HepG2 (cell line): Measurements from ENCODE around the gene TUBB3. TPM values are rescaled to one million over a fixed set of nuclear protein-coding genes. Genes with fewer than 3 reads are reported as not detected.

ENCODE experiments used
- ARHGAP35 ChIP-seq: sonication (generic); formaldehyde crosslinking; IDR thresholded peaks from 2 replicates; pipeline ENCODE4 v1.9.0; 2022; ENCODE audit warnings: mild to moderate bottlenecking, inconsistent platforms, moderate library complexity, missing genetic modification reagents, borderline replicate concordance
- FIP1L1 ChIP-seq: fragments of 200-400 bp; formaldehyde crosslinking; IDR thresholded peaks from 2 replicates; pipeline ENCODE4 v1.6.1; 2018; ENCODE audit warnings: low read depth, mild to moderate bottlenecking, low read length, moderate library complexity, borderline replicate concordance; ENCODE audit not compliant: insufficient read depth
- HDAC2 ChIP-seq: sonication (generic); formaldehyde crosslinking; IDR thresholded peaks from 2 replicates; pipeline ENCODE4 v1.4.0; 2020; ENCODE audit warnings: missing genetic modification reagents
- MTF2 ChIP-seq: sonication (generic); formaldehyde crosslinking; IDR thresholded peaks from 2 replicates; pipeline ENCODE4 v1.5.0; 2020; ENCODE audit warnings: missing genetic modification reagents, borderline replicate concordance
- NRL ChIP-seq: sonication (generic); formaldehyde crosslinking; IDR thresholded peaks from 2 replicates; pipeline ENCODE4 v1.5.0; 2020; ENCODE audit warnings: missing genetic modification reagents, mild to moderate bottlenecking, moderate library complexity, borderline replicate concordance
- RFXAP ChIP-seq: sonication (generic); formaldehyde crosslinking; IDR thresholded peaks from 2 replicates; pipeline ENCODE4 v1.4.0; 2020; ENCODE audit warnings: missing genetic modification reagents, borderline replicate concordance
- SMAD9 ChIP-seq: sonication (generic); formaldehyde crosslinking; IDR thresholded peaks from 2 replicates; pipeline ENCODE4 v1.5.1; 2020; ENCODE audit warnings: mild to moderate bottlenecking, missing genetic modification reagents
- TMF1 ChIP-seq: sonication (generic); formaldehyde crosslinking; IDR thresholded peaks from 2 replicates; pipeline ENCODE4 v1.8.1; 2022; ENCODE audit warnings: low read depth, missing genetic modification reagents
- ZBTB7B ChIP-seq: sonication (generic); formaldehyde crosslinking; IDR thresholded peaks from 2 replicates; pipeline ENCODE4 v1.4.0; 2020; ENCODE audit warnings: missing genetic modification reagents
- ZFY ChIP-seq: sonication (generic); formaldehyde crosslinking; IDR thresholded peaks from 2 replicates; pipeline ENCODE4 v1.4.0; 2020; ENCODE audit warnings: missing genetic modification reagents
- ZNF274 ChIP-seq: sonication (generic); formaldehyde crosslinking; IDR thresholded peaks from 2 replicates; pipeline ENCODE4 v1.5.1; 2020; ENCODE audit warnings: mild to moderate bottlenecking, missing genetic modification reagents
- ZNF296 ChIP-seq: sonication (generic); formaldehyde crosslinking; conservative IDR thresholded peaks from 2 replicates; pipeline ENCODE4 v1.5.0; 2020; ENCODE audit warnings: mild to moderate bottlenecking, missing genetic modification reagents
- ZNF441 ChIP-seq: sonication (generic); formaldehyde crosslinking; IDR thresholded peaks from 2 replicates; pipeline ENCODE4 v1.7.0; 2021; ENCODE audit warnings: missing genetic modification reagents, borderline replicate concordance
- ZNF564 ChIP-seq: sonication (generic); formaldehyde crosslinking; IDR thresholded peaks from 2 replicates; pipeline ENCODE4 v1.8.1; 2023; ENCODE audit warnings: mild to moderate bottlenecking, missing genetic modification reagents
- ZNF749 ChIP-seq: sonication (generic); formaldehyde crosslinking; IDR thresholded peaks from 2 replicates; pipeline ENCODE4 v1.8.0; 2022; ENCODE audit warnings: mild to moderate bottlenecking, missing genetic modification reagents, moderate library complexity, borderline replicate concordance
- polyA plus RNA-seq, 8 experiments: library from polyadenylated mRNA; depleted of rRNA in 3 of 8; stranded (reverse) in 7 of 8; unstranded in 1 of 8; fragments of >200 nt; fragmentation: Illumina TruSeq in 4 of 8; extraction: Trizol in 4 of 8; gene quantifications; 2 replicates each; pipeline versions ENCODE4 v1.2.1 to v1.2.3, GENCODE V29; 2011 to 2016; ENCODE audit warnings: low read depth in 4 of 8, missing spikeins in 1 of 8, mixed read lengths in 1 of 8; ENCODE audit not compliant: insufficient read depth in 1 of 8
- total RNA-seq, 5 experiments: library from RNA; depleted of rRNA; stranded (reverse); fragments of >200 nt; fragmentation: Illumina TruSeq; extraction: Trizol; gene quantifications; 2 replicates each; pipeline ENCODE4 v1.2.3, GENCODE V29; 2016; ENCODE audit warnings: low read depth in 1 of 5
- TF ChIP-seq, protein P1 (sequence below): sonication (generic); formaldehyde crosslinking; IDR thresholded peaks from 2 replicates; pipeline ENCODE4 v1.5.0; 2020; ENCODE audit warnings: missing genetic modification reagents
- TF ChIP-seq, protein P2 (sequence below): sonication (generic); formaldehyde crosslinking; IDR thresholded peaks from 2 replicates; pipeline ENCODE4 v1.4.0; 2020; ENCODE audit warnings: mild to moderate bottlenecking, missing genetic modification reagents
- TF ChIP-seq, protein P3 (sequence below): sonication (generic); formaldehyde crosslinking; IDR thresholded peaks from 2 replicates; pipeline ENCODE4 v1.4.0; 2020; ENCODE audit warnings: missing genetic modification reagents, low read depth, mild to moderate bottlenecking, borderline replicate concordance
- TF ChIP-seq, protein P4 (sequence below): sonication (generic); formaldehyde crosslinking; IDR thresholded peaks from 2 replicates; pipeline ENCODE4 v1.8.1; 2023; ENCODE audit warnings: mild to moderate bottlenecking, missing genetic modification reagents, borderline replicate concordance
- TF ChIP-seq, protein P5 (sequence below): sonication (generic); formaldehyde crosslinking; IDR thresholded peaks from 2 replicates; pipeline ENCODE4 v1.5.1; 2020; ENCODE audit warnings: missing genetic modification reagents, mild to moderate bottlenecking, borderline replicate concordance

TUBB3 gene
- total and polyA plus RNA-seq, 2 of the 13 experiments (the other 11 are each of a cell fraction or from before 2014, with no cell fraction given), result 110 to 185 TPM

DNA sequence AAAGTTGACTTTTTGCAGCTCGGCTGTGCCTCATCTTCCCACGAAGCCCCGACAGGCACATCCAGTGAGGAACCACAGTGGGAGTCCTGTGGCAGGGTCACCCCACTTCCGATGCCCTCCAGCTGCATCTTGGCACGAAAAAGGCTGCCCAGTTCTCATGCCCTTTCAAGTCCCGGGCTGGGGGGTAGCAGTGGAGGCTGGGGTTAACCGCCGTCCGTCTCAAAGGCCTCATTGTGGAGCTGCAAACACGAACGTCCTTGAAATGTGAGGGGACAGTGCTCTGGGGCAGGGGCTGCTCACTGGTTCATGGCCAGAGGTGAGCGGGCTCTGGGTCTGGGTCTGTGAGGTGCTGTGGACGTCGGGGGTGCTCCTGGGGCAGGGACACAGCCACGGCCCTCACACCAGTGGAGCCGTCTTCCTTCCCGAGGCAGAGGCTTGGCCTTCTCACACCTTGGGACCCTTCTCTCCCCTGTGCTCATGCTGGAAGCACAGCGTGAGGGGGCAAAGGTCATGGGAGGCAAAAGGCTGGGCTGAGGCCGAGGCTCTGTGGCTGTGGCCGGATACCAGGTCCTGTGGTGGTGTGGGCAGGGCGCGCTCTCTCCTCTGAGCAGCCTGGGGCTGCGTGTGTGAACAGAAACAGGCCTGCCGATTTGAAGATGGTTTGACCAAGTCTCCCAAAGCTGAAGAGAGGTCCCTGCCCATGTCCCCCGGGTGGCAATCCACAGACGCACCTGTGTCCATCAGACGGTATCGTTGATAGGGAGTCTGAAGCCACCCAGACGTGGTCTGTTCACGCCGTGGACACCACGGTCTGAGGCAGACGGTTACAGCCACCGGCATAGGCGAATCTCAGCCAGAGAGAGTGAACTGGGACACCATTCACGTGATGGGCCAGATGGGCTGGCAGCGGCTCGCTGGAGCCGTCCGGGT lies 7.6 kb upstream of the TUBB3 start (continued):
- peak; percentile 94 for TF ChIP-seq RFXAP (CRISPR knock-in tag)
- peak; percentile 99 for TF ChIP-seq ZNF274
- TF ChIP-seq ZFY (CRISPR knock-in tag), result peak; percentile 94
- peak; percentile 82; the same call in 1 of the 2 replicates for TF ChIP-seq ARHGAP35
- TF ChIP-seq, protein P1, sequence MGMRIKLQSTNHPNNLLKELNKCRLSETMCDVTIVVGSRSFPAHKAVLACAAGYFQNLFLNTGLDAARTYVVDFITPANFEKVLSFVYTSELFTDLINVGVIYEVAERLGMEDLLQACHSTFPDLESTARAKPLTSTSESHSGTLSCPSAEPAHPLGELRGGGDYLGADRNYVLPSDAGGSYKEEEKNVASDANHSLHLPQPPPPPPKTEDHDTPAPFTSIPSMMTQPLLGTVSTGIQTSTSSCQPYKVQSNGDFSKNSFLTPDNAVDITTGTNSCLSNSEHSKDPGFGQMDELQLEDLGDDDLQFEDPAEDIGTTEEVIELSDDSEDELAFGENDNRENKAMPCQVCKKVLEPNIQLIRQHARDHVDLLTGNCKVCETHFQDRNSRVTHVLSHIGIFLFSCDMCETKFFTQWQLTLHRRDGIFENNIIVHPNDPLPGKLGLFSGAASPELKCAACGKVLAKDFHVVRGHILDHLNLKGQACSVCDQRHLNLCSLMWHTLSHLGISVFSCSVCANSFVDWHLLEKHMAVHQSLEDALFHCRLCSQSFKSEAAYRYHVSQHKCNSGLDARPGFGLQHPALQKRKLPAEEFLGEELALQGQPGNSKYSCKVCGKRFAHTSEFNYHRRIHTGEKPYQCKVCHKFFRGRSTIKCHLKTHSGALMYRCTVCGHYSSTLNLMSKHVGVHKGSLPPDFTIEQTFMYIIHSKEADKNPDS (CRISPR knock-in tag), result no peak; the same call in 1 of the 2 replicates
- TF ChIP-seq, protein P2, sequence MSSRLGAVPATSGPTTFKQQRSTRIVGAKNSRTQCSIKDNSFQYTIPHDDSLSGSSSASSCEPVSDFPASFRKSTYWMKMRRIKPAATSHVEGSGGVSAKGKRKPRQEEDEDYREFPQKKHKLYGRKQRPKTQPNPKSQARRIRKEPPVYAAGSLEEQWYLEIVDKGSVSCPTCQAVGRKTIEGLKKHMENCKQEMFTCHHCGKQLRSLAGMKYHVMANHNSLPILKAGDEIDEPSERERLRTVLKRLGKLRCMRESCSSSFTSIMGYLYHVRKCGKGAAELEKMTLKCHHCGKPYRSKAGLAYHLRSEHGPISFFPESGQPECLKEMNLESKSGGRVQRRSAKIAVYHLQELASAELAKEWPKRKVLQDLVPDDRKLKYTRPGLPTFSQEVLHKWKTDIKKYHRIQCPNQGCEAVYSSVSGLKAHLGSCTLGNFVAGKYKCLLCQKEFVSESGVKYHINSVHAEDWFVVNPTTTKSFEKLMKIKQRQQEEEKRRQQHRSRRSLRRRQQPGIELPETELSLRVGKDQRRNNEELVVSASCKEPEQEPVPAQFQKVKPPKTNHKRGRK (CRISPR knock-in tag), result 0 out of 2 replicates have a peak, but pooled peaks have one; percentile 51
- peak; percentile 97 for TF ChIP-seq NRL (CRISPR knock-in tag)
- peak; percentile 83 for TF ChIP-seq ZNF296 (CRISPR knock-in tag)
- TF ChIP-seq, protein P3, sequence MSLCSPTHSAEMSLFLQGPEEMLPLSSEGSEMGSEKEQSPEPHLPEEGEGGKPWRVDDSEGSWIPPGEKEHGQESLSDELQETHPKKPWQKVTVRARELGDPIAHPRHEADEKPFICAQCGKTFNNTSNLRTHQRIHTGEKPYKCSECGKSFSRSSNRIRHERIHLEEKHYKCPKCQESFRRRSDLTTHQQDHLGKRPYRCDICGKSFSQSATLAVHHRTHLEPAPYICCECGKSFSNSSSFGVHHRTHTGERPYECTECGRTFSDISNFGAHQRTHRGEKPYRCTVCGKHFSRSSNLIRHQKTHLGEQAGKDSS (CRISPR knock-in tag), result no peak; the same call in 1 of the 2 replicates
- peak; percentile 95 for TF ChIP-seq ZBTB7B (CRISPR knock-in tag)
- TF ChIP-seq, protein P4, sequence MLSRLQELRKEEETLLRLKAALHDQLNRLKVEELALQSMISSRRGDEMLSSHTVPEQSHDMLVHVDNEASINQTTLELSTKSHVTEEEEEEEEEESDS (CRISPR knock-in tag), result no peak
- TF ChIP-seq MTF2 (CRISPR knock-in tag), result no peak
- TF ChIP-seq ZNF441 (CRISPR knock-in tag), result peak; percentile 33; the same call in 1 of the 2 replicates
- TF ChIP-seq, protein P5, sequence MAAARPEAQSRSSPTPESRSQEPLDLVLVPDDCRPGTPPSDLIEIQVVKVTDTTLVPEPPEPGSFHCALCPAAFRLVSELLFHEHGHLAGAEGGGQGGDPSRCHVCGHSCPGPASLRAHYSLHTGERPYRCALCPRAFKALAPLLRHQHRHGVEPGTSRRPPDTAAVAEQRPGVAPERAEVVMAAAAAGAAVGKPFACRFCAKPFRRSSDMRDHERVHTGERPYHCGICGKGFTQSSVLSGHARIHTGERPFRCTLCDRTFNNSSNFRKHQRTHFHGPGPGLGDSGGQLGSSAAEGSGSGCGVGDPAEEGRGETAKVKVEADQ, result peak; percentile 84
- no peak; the same call in 1 of the 2 replicates for TF ChIP-seq SMAD9 (CRISPR knock-in tag)
- TF ChIP-seq ZNF749 (CRISPR knock-in tag), result peak; percentile 95; the same call in 1 of the 2 replicates
- TF ChIP-seq ZNF564 (CRISPR knock-in tag), result peak; percentile 75
- peak; percentile 72 for TF ChIP-seq HDAC2 (CRISPR knock-in tag)
- TF ChIP-seq TMF1, result no peak; the same call in 1 of the 2 replicates
- TF ChIP-seq FIP1L1, result no peak
